DMS 273 (cell line): ENCODE results near the gene S100A7.
"Not testable (repeated sequence)": the region's sequence is repeated elsewhere in the genome, so short reads cannot be mapped to it uniquely, and the experiment has no call there.

Experiments used
- DNase-seq: peaks from one replicate; lab custom pipeline; 2025; ENCODE audit not compliant: unreplicated experiment; lab: John Stamatoyannopoulos, UW

S100A7 gene

GRCh38 chr1:153476491-153477093 is 16.1 kb upstream of the S100A7 start:
- no peak for DNase-seq

GRCh38 chr1:153475282-153475681 is 14.8 kb upstream of the S100A7 start:
- DNase-seq = no peak

- no peak for DNase-seq
Observed at GRCh38 chr1:153474347-153474746, 13.9 kb upstream of the S100A7 start.

- no peak for DNase-seq
Observed at GRCh38 chr1:153470707-153471106, 10.3 kb upstream of the S100A7 start.

GRCh38 chr1:153466908-153467307 is 6.5 kb upstream of the S100A7 start:
- DNase-seq = no peak

- peak; percentile 70 for DNase-seq
Observed at GRCh38 chr1:153465811-153466636, 5.6 kb upstream of the S100A7 start.

- DNase-seq = not testable (repeated sequence)
Observed at GRCh38 chr1:153462741-153463140, 2.3 kb upstream of the S100A7 start.

GRCh38 chr1:153459655-153460054 is 796 bp downstream of the S100A7 start:
- DNase-seq = no peak

- no peak for DNase-seq
Observed at GRCh38 chr1:153456396-153456795, 4.1 kb downstream of the S100A7 start.

- DNase-seq = not testable (repeated sequence)
Observed at GRCh38 chr1:153448851-153449250, 11.6 kb downstream of the S100A7 start.

- DNase-seq = no peak
Observed at GRCh38 chr1:153447498-153448170, 12.8 kb downstream of the S100A7 start.

GRCh38 chr1:153444078-153444477 is 16.4 kb downstream of the S100A7 start:
- no peak for DNase-seq

GRCh38 chr1:153443486-153443885 is 17.0 kb downstream of the S100A7 start:
- DNase-seq = no peak

GRCh38 chr1:153441238-153441755 is 19.2 kb downstream of the S100A7 start:
- DNase-seq = peak; percentile 38

GRCh38 chr1:153439273-153439672 is 21.2 kb downstream of the S100A7 start:
- no peak for DNase-seq

GRCh38 chr1:153438599-153438998 is 21.9 kb downstream of the S100A7 start:
- no peak for DNase-seq

GRCh38 chr1:153437236-153437635 is 23.2 kb downstream of the S100A7 start:
- no peak for DNase-seq

- DNase-seq = no peak
Observed at GRCh38 chr1:153434746-153435455, 25.6 kb downstream of the S100A7 start.

GRCh38 chr1:153432874-153433681 is 27.4 kb downstream of the S100A7 start:
- no peak for DNase-seq

- DNase-seq = no peak
Observed at GRCh38 chr1:153431928-153432327, 28.5 kb downstream of the S100A7 start.
